AG20443 (cell line): ENCODE results near the gene CLIC4.
"Not testable (repeated sequence)": the region's sequence is repeated elsewhere in the genome, so short reads cannot be mapped to it uniquely, and the experiment has no call there.

Source experiments
- DNase-seq: peaks from one replicate; pipeline ENCODE4 v3.0.0; 2012; ENCODE audit warnings: low spot score, mixed read lengths

The CLIC4 gene

DNA sequence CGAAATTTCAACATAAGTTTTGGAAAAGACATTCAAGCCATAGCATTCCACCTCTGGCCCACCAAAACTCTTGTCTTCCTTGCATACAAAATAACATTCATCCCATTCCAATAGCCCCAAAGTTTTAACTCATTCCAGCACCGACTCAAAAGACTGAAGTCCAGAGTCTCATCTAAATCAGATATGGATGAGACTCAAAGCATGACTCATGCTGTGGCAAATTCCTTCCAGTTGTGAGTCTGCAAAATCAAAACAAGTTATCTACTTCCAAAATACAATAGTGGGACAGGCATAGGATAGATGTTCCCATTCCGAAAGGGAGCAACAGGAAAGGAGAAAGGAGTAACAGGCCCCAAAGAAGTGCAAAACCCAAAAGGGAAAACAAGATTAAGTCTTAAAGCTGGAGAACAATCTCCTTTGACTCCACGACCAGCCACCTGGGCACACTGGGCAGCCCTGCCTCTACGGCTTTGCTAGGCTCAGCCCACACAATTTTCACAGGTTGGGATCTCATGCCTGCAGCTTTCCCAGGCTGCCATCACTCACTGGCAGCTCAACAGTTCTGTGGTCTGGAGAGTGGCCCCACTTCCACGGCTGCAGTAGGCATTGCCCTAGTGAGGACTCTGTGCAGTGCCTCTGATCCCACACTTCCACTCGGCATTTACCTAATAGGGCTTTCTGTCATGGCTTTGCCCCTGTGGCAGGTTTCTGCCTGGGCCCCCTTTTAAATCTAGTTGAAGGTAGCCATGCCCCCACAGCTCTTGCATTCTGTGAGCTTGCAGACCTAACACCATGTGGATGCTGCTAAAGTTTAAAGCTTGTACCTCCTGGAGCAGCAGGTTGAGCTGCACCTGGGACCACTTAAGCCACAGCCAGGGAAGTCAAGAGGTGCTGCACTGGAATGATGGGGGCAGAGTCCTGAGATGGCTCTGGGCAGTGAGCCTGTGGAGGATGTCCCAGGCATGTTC lies 133.8 kb downstream of the CLIC4 start:
- DNase-seq: peak; percentile 42

DNA sequence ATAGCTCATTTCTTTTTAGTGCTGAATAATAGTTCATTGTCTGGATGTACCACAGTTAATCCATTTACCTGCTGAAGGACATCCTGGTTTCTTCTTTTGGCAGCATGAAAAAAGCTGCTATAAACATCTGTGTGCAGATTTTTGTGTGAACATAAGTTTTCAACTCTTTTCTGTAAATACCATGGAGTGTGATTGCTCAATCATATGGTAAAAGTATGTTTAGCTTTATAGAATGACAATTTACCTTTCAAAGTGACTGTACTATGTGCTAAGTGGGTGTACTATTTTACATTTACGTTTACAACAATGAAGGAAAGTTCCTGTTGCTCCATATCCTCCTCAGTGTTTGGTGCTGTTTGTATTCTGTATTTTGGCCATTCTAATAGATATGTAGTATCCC lies 135.8 kb downstream of the CLIC4 start:
- no peak for DNase-seq

DNA sequence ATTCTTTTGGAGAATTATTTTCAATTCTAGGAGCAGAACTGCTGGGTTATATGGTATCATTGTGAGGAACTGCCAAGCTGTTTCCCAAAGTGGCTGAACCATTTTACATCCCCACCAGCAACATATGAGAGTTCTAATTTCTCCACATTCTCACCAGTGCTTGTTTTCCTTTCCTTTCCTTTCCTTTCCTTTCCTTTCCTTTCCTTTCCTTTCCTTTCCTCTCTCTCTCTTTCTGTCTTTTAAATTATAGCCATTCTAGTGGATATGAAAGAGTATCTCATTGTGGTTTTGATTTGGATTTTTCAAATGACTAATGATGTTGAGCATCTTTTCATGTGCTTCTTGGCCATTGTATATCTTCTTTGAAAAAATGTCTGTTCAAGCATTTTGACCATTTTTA lies 139.5 kb downstream of the CLIC4 start:
- DNase-seq: no peak

DNA sequence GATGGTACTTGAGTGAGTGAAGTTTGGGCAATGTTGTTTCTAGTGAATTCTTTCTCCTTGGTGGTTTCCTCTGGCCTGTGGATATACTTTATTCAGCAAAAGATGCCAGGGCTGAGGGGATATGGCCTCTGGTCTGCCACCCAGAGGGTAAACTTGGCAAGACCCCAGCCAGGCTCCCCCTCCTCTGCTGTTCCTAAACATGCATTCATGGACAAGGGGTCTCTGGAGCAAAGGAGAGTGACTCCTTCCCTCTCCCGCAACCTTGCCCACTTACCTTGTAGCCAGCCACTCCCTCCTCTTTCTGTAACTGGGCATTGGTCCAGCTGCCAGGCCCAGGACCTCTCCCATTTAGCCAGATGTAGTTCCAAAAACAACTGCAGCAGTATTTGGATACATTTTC lies 141.0 kb downstream of the CLIC4 start:
- DNase-seq: peak; percentile 5

DNA sequence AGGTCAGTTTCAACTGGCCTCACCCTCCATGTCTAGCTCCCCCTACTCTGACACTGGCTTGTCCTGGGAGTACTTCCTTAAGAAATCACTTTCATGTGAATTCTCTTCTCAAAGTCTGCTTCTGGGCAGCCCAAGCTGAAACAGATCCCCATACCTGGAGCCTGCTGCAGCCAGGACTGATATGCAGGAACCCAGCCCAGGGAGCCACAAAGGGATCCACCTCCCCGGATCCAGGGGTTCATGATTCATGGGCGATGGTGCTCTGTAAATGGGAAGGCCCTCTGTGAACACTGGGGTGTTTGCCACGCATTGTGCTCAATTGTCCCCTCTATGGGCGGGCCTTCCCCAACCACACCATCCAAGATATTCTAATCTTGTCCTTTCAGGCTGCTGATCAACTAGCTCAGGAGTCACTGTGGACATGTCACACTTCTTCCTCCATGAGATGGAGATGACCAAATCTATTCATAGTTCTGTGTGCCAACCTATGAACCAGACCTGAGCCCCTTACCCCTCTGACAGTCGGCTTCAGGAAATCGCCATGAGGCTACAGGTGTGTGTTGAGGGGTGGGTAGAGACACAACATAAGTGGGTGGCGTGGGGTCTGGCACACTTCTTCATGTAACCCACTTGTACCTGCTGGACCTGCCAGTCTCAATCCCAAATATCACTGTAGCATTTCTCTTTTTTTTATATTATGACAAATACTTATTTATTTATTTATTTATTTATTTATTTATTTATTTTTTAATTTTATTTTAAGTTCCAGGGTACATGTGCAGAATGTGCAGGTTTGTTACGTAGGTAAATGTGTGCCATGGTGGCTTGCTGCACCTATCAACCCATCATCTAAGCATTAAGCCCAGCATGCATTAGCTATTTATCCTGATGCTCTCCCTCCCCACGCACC lies 143.1 kb downstream of the CLIC4 start:
- peak; percentile 3 for DNase-seq

DNA sequence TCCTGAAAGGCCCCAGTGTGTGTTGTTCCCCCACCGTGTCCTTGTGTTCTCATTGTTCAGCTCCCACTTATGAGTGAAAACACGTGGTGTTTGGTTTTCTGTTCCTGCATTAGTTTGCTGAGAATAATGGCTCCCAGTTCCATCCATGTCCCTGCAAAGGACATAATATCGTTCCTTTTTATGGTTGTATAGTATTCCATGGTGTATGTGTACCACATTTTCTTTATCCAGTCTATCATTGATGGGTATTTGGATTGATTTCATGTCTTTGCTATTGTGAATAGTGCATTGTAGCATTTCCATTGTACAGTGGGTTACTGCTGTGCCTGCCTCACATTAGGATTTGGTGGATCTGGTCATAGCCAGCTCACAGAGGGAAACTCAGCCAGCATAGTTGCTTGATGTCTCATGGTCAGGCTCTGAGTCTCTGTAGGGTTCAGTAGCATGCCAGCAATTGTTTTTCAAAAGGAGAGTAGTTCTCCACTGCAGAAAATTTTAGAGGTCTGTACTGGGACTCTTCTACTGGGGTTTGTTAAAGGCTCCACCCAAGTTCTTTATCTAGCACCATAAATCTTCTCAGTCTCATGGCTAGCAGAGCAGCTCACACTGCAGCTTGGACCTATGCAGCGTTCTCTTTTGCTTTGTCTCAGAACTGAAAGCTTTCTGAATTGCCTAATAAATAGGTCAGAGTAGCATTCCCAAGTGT lies 143.9 kb downstream of the CLIC4 start:
- DNase-seq: peak; percentile 93

DNA sequence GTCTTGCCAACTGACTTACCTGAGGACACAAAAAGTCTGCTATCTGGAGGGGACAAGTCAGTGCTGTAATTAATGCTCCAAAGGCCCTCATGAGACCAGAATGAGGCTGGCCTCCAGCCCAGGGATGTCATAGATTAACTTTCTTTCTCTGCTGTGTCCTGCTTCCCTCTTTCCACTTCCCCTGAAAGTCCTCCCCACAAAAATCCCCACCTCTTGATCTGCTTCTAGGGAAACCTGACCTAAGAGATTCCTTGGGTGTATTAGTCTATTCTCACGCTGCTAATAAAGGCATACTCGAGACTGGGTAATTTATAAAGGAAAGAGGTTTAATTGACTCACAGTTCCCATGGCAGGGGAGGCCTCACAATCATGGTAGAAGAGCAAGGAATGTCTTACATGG lies 145.6 kb downstream of the CLIC4 start:
- no peak for DNase-seq

DNA sequence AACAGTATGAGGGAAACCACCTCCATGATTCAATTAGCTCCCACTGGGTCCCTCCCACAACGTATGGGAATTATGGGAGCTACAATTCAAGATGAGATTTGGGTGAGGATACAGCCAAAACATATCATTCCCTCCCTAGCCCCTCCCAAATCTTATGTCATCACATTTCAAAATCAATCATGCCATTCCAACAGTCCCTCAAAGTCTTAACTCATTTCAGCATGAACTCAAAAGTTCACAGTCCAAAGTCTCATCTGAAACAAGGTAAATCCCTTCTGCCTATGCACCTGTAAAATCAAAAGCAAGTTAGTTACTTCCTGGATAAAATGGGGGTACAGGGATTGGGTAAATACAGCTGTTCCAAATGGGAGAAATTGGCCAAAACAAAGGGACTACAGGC lies 146.1 kb downstream of the CLIC4 start:
- not testable (repeated sequence) for DNase-seq

DNA sequence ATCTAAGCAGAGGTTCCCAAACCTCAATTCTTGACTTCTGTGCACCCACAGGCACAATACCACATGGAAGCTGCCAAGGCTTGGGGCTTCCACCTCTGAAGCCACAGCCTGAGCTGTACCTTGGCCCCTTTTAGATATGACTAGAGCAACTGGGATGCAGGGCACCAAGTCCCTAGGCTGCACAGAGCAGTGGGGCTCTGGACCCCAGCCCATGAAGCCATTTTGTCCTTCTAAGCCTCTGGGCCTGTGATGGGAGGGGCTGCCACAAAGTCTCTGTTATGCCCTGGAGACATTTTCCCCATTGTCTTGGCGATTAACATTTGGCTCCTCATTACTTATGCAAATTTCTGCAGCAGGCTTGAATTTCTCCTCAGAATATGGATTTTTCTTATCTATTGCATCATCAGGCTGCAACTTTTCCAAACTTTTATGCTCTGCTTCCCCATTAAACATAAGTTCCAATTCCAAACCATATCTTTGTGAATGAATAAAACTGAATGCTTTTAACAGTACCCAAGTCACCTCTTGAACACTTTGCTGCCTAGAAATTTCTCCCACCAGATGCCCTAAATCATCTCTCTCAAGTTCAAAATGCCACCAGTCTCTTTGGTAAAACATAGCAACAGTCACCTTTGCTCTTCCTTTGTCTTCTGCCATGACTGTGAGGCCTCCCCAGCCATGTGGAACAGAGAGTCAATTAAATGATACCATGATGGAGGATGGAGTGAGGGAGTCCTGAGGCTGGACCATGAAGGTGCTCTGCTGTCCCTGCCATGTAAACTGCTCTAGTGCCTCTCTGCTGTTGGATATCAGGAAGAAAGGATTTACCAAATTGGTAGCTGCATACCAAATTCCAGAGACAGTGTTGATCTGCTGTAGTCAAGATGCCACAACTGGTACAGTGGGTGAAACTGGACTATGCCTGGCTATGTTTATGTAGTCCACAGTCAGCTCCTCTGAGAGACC lies 147.2 kb downstream of the CLIC4 start:
- DNase-seq: no peak

DNA sequence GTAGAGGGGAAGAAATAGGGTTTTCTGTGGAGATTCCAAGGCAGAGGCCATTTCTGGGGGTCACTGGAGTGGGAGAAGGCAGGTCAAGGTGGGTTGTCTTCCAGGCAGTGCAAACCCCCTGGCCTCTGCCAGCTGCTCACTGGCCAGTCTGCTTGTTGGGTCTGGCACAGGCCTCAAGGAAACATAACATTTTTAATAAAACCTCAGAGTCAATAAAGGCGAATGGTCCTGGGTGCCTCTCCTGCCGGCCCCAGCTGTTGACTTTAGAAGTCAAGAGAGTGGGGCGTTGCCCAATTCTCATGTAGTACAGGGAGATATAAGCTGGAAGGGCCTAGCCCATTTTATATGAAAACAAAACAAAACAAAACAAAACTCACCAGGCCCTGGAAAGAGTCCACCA lies 148.2 kb downstream of the CLIC4 start:
- no peak for DNase-seq
